ENCODE results near the gene MGP.

- TF ChIP-seq CTCF (IDR thresholded peaks at IDR 0.05) (no peak), POLR2A (IDR thresholded peaks at IDR 0.05) (no peak)
These were observed 38.3 kb upstream of the MGP start for GRCh38 chr12:14923944-14924343.
